ENCODE measurements around the gene PDLIM7.
A peak's percentile ranks its signal among the peaks of the same experiment; 100 is the strongest.
"Not testable (repeated sequence)": the region's sequence is repeated elsewhere in the genome, so short reads cannot be mapped to it uniquely, and the experiment has no call there.

The PDLIM7 gene

GRCh38 chr5:177497292-177498012, at the start of gene PDLIM7:
Gene PDLIM7 (minus strand): TSS chr5:177497604. CDS start chr5:177496512, 1,092 bp downstream.
- DNase-seq = peak; percentile 92

- no peak for DNase-seq
Measured at GRCh38 chr5:177546258-177546741, 48.9 kb upstream of the PDLIM7 start.

DNA sequence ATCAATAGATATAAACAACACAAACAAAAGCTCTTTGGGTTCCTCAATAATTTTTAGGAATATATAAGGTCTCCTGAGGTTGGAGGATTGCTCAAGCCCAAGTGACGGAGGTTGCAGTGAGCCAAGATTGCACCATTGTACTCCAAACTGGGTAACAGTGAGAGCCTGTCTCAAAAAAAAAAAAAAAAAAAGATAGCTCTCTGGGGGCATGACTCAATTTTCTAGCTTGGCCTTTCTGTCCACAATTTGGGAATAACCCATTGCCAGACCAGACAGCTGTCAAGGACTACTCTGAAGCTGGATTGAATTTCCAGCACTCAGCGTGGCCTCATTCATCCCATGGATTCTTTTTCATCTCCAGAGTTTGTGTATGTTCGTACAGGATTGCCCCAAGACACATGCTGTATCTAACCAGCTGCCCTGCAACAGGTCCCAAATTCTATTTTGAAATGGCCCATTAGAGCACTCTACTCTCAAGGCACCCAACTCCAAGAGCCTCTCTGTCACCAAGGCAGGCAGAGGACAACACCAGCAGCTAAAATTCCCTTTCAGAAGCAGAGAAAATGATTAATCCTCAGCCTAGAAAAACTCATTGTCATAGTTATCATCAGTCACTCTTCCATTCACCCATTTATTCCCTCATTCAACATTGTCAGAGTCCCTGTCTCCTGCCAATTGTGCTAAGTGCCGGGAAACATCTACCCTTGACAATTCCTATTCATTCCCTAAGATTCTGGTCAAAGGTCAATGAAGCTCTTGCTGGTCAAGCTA, 48.3 kb upstream of the PDLIM7 start:
- DNase-seq = no peak

GRCh38 chr5:177542816-177543465, 45.5 kb upstream of the PDLIM7 start:
- DNase-seq = no peak

GRCh38 chr5:177540438-177540837, 43.0 kb upstream of the PDLIM7 start:
- no peak for DNase-seq

DNA sequence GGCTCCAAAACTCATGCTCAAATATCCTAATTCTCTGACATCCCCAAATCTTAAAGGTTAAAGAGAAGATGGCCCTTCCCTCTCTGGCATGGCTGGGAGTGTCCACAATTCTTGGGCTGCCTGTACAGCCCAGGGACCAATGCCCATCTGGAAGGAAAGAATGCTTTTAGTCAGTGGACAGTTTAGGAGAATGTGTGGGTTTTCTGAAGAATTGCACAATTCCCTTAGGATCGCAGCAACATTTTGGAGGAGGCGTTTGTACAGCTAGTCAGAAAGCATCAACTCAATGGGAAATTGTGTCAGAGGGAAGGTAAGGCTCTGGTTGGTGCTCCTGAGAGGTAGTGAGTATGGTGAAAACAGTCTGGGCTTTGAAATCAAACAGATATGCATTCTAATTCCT, 42.0 kb upstream of the PDLIM7 start:
- DNase-seq = no peak

DNA sequence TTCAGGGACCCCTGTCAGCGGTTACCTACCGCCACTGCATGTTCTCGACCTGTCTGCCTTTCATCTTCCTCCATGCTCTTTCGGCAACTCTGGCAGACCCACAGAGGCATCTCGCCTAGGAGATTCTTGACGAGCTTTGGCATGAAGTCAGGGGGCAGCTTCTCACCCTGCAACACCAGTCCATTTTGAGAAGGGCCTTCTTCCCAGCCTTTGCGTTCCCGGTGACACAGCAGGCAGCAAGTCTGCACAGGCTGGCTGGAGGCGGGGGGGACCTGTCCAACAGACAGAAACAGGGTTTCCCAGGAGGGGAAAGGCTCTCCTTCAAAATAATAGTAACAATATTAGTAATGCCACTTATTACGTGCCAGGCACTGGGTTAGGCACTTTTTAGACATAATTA, 41.5 kb upstream of the PDLIM7 start:
- no peak for DNase-seq

- no peak for DNase-seq
Measured at GRCh38 chr5:177537389-177538361, 40.3 kb upstream of the PDLIM7 start.

- no peak for DNase-seq
Measured at GRCh38 chr5:177536386-177536785, 39.0 kb upstream of the PDLIM7 start.

DNA sequence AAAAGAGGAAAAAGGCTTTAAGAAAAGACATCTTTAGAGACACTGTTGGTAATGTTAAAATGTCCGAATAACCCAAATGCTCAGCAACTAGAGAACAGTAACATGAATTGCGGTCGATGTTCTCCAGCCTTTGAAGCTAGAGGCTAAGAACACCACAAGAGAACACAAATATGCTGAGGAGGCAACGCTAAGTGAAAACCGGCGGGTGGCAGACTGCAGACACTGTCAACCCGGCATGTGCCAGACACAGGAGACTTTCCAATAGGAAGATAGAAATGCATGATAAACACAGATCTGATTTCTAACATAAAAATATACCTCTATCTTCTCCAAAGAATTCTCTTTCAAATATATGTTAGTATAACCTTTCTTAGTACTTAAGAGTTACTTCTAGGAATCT, 37.7 kb upstream of the PDLIM7 start:
- no peak for DNase-seq

DNA sequence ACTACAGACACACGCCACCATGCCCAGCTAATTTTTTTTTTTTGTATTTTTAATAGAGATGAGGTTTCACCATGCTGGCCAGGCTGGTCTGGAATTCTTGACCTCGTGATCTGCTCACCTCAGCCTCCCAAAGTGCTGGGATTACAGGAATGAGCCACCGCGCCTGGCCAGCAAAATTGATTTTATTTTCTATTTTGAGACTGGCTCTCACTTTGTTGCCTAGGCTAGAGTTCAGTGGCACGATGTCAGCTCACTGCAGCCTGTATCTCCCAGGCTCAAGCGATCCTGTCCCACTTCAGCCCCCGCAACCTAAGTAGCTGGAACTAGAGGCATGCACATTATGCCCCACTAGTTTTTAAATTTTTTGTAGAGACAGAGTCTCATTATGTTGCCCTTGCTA, 37.0 kb upstream of the PDLIM7 start:
- DNase-seq = not testable (repeated sequence)

DNA sequence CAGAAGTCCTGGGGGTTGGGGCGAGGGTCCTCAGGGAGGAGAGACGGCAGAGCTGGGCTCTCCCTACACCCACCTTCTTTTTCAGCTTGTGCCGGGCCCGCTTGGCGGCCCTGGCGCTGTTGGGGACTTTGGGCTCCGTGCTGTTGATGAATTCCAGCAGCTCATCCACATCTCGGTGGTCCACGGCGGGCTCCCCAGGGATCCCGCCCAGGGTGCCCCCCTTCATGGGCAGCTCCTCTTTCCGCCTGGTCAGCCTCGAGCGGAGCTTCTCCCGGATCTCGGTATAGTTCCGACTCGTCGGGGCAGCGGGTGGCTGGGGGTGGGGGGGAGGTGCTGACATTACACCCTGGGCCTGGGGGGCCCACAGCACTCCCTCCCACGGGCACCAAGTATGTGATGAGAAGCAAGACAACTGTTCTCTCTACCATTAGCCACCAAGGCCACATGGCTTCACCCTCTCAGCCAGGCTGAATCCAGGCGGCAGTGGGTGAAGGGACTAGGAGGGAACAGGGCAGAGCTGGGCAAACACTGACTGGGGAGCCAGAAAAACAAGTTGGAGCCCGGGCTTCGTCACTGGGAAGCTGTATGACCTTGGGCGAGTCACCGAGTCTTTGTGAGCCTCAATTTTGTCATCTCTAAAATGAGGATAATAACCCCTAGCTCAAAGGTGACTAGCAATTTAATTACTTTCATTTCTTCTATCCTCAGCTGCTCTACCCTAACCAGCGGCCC, 34.0 kb upstream of the PDLIM7 start:
- DNase-seq = no peak

- no peak for DNase-seq
Measured at GRCh38 chr5:177530638-177531037, 33.2 kb upstream of the PDLIM7 start.

- no peak for DNase-seq
Measured at GRCh38 chr5:177529247-177530203, 32.1 kb upstream of the PDLIM7 start.

DNA sequence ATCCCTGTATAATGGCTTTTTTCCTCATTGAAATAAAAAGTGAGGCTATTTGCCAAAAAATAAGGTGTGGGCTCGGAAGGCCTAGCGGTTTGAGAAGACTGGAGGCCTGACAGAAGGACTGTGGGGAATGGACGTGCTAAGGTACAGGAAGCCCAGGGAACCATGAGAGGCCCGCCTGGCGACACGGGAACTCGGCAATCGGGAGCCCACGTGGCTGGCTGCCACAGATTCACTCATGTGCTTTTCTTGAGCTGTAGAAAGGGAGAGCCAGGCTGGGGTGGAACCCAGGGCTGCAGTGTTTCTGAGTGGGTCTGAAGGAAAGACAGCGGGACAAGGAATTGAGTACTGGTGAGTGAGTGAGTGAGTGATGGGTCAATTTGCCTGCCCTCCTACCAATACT, 31.2 kb upstream of the PDLIM7 start:
- no peak for DNase-seq

GRCh38 chr5:177527595-177527994, 30.2 kb upstream of the PDLIM7 start:
- DNase-seq = no peak

DNA sequence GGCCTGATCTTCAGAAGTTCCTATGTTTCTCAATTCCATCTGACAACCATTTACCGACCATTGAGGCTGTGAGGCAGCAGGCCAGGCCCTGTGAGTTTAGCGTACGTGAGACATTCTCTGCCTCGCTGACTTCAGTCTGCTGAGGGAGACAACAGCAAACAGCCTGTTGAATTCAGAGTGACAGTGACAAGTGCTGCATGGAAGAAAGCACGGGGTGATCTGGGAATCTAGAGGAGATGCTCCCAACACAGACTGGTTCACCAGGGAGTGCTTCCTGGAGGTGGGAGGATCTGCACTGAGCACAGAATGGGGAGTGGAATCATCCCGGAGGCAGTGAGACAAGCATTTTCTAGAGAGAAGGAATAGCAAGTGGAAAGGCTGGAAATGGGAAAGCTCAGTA, 29.4 kb upstream of the PDLIM7 start:
- no peak for DNase-seq

DNA sequence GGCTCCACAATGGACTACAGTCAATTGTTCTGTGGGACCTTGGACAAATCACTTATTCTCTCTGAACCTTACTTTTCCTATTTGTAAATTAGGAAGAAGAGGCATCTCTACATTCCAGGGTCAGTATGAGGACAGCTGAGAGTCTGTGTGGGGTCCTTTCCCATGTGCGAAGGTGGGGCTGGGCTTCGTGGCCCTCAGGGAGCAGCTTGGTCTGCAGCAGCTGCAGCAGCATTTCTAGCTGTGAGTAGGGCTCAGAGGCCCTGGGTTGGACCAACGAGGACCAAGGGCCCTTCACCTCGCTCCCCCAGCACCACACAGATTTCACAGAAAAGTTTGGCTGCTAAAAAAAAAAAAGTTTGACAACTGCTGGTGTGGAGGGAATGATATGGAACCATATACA, 28.8 kb upstream of the PDLIM7 start:
- no peak for DNase-seq

GRCh38 chr5:177524941-177525655, 27.7 kb upstream of the PDLIM7 start:
- DNase-seq = no peak

DNA sequence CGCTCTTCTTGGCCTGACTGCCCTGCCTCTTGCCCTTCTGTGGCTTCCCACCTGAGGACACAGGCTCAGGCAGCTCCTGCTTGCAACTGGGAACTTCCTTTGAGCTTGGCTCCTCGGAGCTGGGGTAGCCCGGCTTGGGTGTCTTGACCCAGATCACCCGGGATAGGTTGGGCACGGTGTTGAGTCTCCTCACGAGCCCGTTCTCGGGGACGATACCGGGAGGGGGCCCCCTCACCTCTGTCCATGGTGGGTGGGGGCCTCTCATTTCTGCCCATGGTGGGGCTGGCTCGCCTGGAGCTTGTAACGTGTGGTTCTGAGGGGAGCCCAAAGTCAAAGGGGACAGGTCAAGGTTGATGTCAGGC, 27.1 kb upstream of the PDLIM7 start:
- no peak for DNase-seq
